ENCODE measurements around the gene CHRNA3.

Gene CHRNA3

GRCh38 chr15:78619022-78619950 is 1.5 kb downstream of the CHRNA3 start (continued):
- TF ChIP-seq ZNF704 (tag by site-specific recombination; IDR thresholded peaks at IDR 0.05) (no peak), ZNF785 (tag by site-specific recombination; IDR thresholded peaks at IDR 0.05) (no peak), ZNF629 (tag by site-specific recombination; IDR thresholded peaks at IDR 0.05) (no peak), ZNF488 (tag by site-specific recombination; IDR thresholded peaks at IDR 0.05) (no peak), ZBTB21 (tag by site-specific recombination; IDR thresholded peaks at IDR 0.05) (no peak)

- CTCF ChIA-PET = interaction anchor here (0.6 to 7.5 kb wide), 15 partner anchors 11 to 190 kb away, joined by 3 to 91 read pairs (median 3); no protein-coding TSS in a partner anchor
- POLR2A ChIA-PET = interaction anchor here (1.6 kb wide), 1 partner anchor 53 kb away, joined by 5 read pairs; the partner anchor contains the start of gene CHRNA5
- no peak overlapping the region for H3K27ac ChIP-seq (ENCODE audit: extremely low read depth, low read depth, low read length)
These were observed 2.3 kb downstream of the CHRNA3 start for GRCh38 chr15:78618490-78618934.

More at GRCh38 chr15:78618490-78618934, 2.3 kb downstream of the CHRNA3 start:
- H3K9me3 ChIP-seq (ENCODE audit: control insufficient read depth, insufficient read depth, low read depth, low read length) = no peaks in the 10 kb centered on the region
- no peak overlapping the region for H3K4me3 ChIP-seq (ENCODE audit: low read depth, low read length)
- H3K36me3 ChIP-seq (ENCODE audit: control insufficient read depth in 2 of 2, insufficient read depth in 1 of 2, low read length in 2 of 2) = no peaks in the 10 kb centered on the region
- no peaks in the 10 kb centered on the region for H3K4me1 ChIP-seq (ENCODE audit: control insufficient read depth, insufficient read depth, low read length)
- TF ChIP-seq CTCF (tag by site-specific recombination; IDR thresholded peaks at IDR 0.05) (peak; percentile 1), ZNF660 (tag by site-specific recombination; IDR thresholded peaks at IDR 0.05) (0 out of 2 replicates have a peak, but pooled peaks have one; percentile 26), ZBTB6 (tag by site-specific recombination; IDR thresholded peaks at IDR 0.05) (0 out of 2 replicates have a peak, but pooled peaks have one; percentile 50), SCRT2 (tag by site-specific recombination; IDR thresholded peaks at IDR 0.05) (peak; percentile 99), ZSCAN16 (tag by site-specific recombination; IDR thresholded peaks at IDR 0.05) (no peak), ZEB2 (tag by site-specific recombination; IDR thresholded peaks at IDR 0.05) (0 out of 2 replicates have a peak, but pooled peaks have one; percentile 20), ZNF654 (tag by site-specific recombination; IDR thresholded peaks at IDR 0.05; ENCODE audit: low read depth) (peak; percentile 60), ZNF585B (tag by site-specific recombination; IDR thresholded peaks at IDR 0.05) (no peak), ZNF513 (tag by site-specific recombination; IDR thresholded peaks at IDR 0.05) (peak; percentile 44; the same call in 1 of the 2 replicates), ZNF169 (tag by site-specific recombination; IDR thresholded peaks at IDR 0.05) (no peak), SCRT1 (tag by site-specific recombination; IDR thresholded peaks at IDR 0.05; ENCODE audit: borderline replicate concordance) (peak; percentile 93), ZSCAN30 (tag by site-specific recombination; IDR thresholded peaks at IDR 0.05) (0 out of 2 replicates have a peak, but pooled peaks have one; percentile 16), ZNF184 (tag by site-specific recombination; IDR thresholded peaks at IDR 0.05) (peak; percentile 78; the same call in 1 of the 2 replicates), ZNF544 (tag by site-specific recombination; IDR thresholded peaks at IDR 0.05) (no peak), MZF1 (tag by site-specific recombination; IDR thresholded peaks at IDR 0.05; ENCODE audit: borderline replicate concordance) (no peak), OSR2 (tag by site-specific recombination; IDR thresholded peaks at IDR 0.05) (0 out of 2 replicates have a peak, but pooled peaks have one; percentile 35), ZNF394 (tag by site-specific recombination; IDR thresholded peaks at IDR 0.05; ENCODE audit: borderline replicate concordance) (peak; percentile 21; the same call in 1 of the 2 replicates)
